Thyroid gland (tissue), 4 donors: ENCODE results near the gene RHBDD1.

Experiments used
- CTCF ChIP-seq, 6 experiments: fragments of 200-600 bp in 3 of 6; fragments of 450-650 bp in 3 of 6; sonication (generic) in 3 of 6; IDR thresholded peaks; one replicate each; pipeline ENCODE4 v1.5.1; 2016 to 2019; ENCODE audit warnings: antibody characterized with exemption in 6 of 6, mild to moderate bottlenecking in 2 of 6, inconsistent platforms in 1 of 6, moderate library complexity in 1 of 6
- POLR2A ChIP-seq, 2 donors: fragments of 450-650 bp; IDR thresholded peaks; one replicate each; pipeline ENCODE4 v1.6.1; 2017; ENCODE audit warnings: antibody characterized with exemption in 2 of 2, mild to moderate bottlenecking in 2 of 2, moderate library complexity in 1 of 2

- no peak for TF ChIP-seq CTCF (IDR thresholded peaks at IDR 0.05)
- TF ChIP-seq POLR2A (IDR thresholded peaks at IDR 0.05) = no peak
These were observed 189.7 kb downstream of the RHBDD1 start for GRCh38 chr2:227025510-227025909.
